ENCODE results near the gene OGDHL. TPM values are rescaled to one million over a fixed set of nuclear protein-coding genes. Genes with fewer than 3 reads are reported as not detected.

The OGDHL gene
- total RNA-seq, 4 donors from 2014 or later: 1.00 to 4.2 (median 2.4) TPM

GRCh38 chr10:49744924-49745605, 17.1 kb downstream of the OGDHL start:
- no peak for DNase-seq
- 84% methylated on average over 13 of the region's 13 CpGs; no CpG with 5 or more reads in 1 of the 2 donors for WGBS, 2 donors (ENCODE audit: low coverage in 1 of 2)
- in situ Hi-C loops (cut with MboI; ENCODE audit: low pct_ligation_motif_present in 1 of 4, low pct_unique_long_range_greater_than_20kb in 1 of 4, low sequenced_read_pairs in 3 of 4): no loop called here
- TF ChIP-seq EP300 (IDR thresholded peaks at IDR 0.05; ENCODE audit: low read depth) (no peak), POLR2A (IDR thresholded peaks at IDR 0.05) (no peak), CTCF (IDR thresholded peaks at IDR 0.05) (no peak), POLR2AphosphoS5 (IDR thresholded peaks at IDR 0.05) (no peak)
- no peak overlapping the region for H3K4me3 ChIP-seq
- intact Hi-C loops (cut with DNase I; ENCODE audit: low total_unique reads): no loop called here
- no peak overlapping the region for H3K27ac ChIP-seq
- H3K4me1 ChIP-seq: no peaks in the 10 kb centered on the region
- H3K36me3 ChIP-seq: no peaks in the 10 kb centered on the region
- H3K27me3 ChIP-seq: no peaks in the 10 kb centered on the region
- H3K9me3 ChIP-seq: no peaks in the 10 kb centered on the region

GRCh38 chr10:49744091-49744685, 17.9 kb downstream of the OGDHL start:
- H3K4me1 ChIP-seq: no peaks in the 10 kb centered on the region
- no peak overlapping the region for H3K27ac ChIP-seq
- WGBS, 2 donors (ENCODE audit: low coverage in 1 of 2): 60 to 79% methylated on average over 1 to 3 of the region's 6 CpGs
- in situ Hi-C loops (cut with MboI; ENCODE audit: low pct_ligation_motif_present in 1 of 4, low pct_unique_long_range_greater_than_20kb in 1 of 4, low sequenced_read_pairs in 3 of 4): no loop called here
- DNase-seq: no peak
- no peaks in the 10 kb centered on the region for H3K36me3 ChIP-seq
- H3K4me3 ChIP-seq: no peak overlapping the region
- TF ChIP-seq POLR2A (IDR thresholded peaks at IDR 0.05): no peak
- no peak for TF ChIP-seq EP300 (IDR thresholded peaks at IDR 0.05; ENCODE audit: low read depth)
- TF ChIP-seq CTCF (IDR thresholded peaks at IDR 0.05): no peak
- no peak for TF ChIP-seq POLR2AphosphoS5 (IDR thresholded peaks at IDR 0.05)
- intact Hi-C loops (cut with DNase I; ENCODE audit: low total_unique reads): no loop called here
- H3K27me3 ChIP-seq: no peaks in the 10 kb centered on the region
- H3K9me3 ChIP-seq: no peaks in the 10 kb centered on the region

- Histone ChIP-seq H3K9me3 (no peaks in the 10 kb centered on the region), H3K36me3 (no peaks in the 10 kb centered on the region), H3K27me3 (no peaks in the 10 kb centered on the region), H3K4me1 (no peaks in the 10 kb centered on the region), H3K27ac (no peak overlapping the region), H3K4me3 (no peak overlapping the region)
- intact Hi-C loops (cut with DNase I; ENCODE audit: low total_unique reads) (no loop called here), in situ Hi-C loops (cut with MboI; ENCODE audit: low pct_ligation_motif_present in 1 of 4, low pct_unique_long_range_greater_than_20kb in 1 of 4, low sequenced_read_pairs in 3 of 4) (no loop called here)
- WGBS, 2 donors (ENCODE audit: low coverage in 1 of 2): 87% methylated on average over 19 of the region's 19 CpGs; no CpG with 5 or more reads in 1 of the 2 donors
- DNase-seq: no peak
- TF ChIP-seq EP300 (IDR thresholded peaks at IDR 0.05; ENCODE audit: low read depth) (no peak), POLR2A (IDR thresholded peaks at IDR 0.05) (no peak), POLR2AphosphoS5 (IDR thresholded peaks at IDR 0.05) (no peak), CTCF (IDR thresholded peaks at IDR 0.05) (no peak)
Measured at GRCh38 chr10:49743464-49744075, 18.6 kb downstream of the OGDHL start.

GRCh38 chr10:49742683-49743463, 19.2 kb downstream of the OGDHL start:
- no peaks in the 10 kb centered on the region for H3K36me3 ChIP-seq
- TF ChIP-seq POLR2AphosphoS5 (IDR thresholded peaks at IDR 0.05): no peak
- no peak for TF ChIP-seq EP300 (IDR thresholded peaks at IDR 0.05; ENCODE audit: low read depth)
- TF ChIP-seq POLR2A (IDR thresholded peaks at IDR 0.05): no peak
- TF ChIP-seq CTCF (IDR thresholded peaks at IDR 0.05): no peak
- intact Hi-C loops (cut with DNase I; ENCODE audit: low total_unique reads): no loop called here
- no peaks in the 10 kb centered on the region for H3K9me3 ChIP-seq
- H3K4me1 ChIP-seq: no peaks in the 10 kb centered on the region
- 83% methylated on average over 16 of the region's 23 CpGs; no CpG with 5 or more reads in 1 of the 2 donors for WGBS, 2 donors (ENCODE audit: low coverage in 1 of 2)
- DNase-seq: no peak
- no peak overlapping the region for H3K27ac ChIP-seq
- in situ Hi-C loops (cut with MboI; ENCODE audit: low pct_ligation_motif_present in 1 of 4, low pct_unique_long_range_greater_than_20kb in 1 of 4, low sequenced_read_pairs in 3 of 4): no loop called here
- no peaks in the 10 kb centered on the region for H3K27me3 ChIP-seq
- H3K4me3 ChIP-seq: no peak overlapping the region

Measured in transverse colon (tissue), 4 donors.